GM04503 (cell line): Measurements from ENCODE around the gene KAZN.
"Not testable (repeated sequence)": the region's sequence is repeated elsewhere in the genome, so short reads cannot be mapped to it uniquely, and the experiment has no call there.

Experiments used
- DNase-seq: peaks from one replicate; pipeline ENCODE4 v3.0.0-alpha.2; 2012; ENCODE audit warnings: low read depth

KAZN gene

GRCh38 chr1:15117671-15118325 is 519.3 kb downstream of the KAZN start:
- no peak for DNase-seq

DNA sequence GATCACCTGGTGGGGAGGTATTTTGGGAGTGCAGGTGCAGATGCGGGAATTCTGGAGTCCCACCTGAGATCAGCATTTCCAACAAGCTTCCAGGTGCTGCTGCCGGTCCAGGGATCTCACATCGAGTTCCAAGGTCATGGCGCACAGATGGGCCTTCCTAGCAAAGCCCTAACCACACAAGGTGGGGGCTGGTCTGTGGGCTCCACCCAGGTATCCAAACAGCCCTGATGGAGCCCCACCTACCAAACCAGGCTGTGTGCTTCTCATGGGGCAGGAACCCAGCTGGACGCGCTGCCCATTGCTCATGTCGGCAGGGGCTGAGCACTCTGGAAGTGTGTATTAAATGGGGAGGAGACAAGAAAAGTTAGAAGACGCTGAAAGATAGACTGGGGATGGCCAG is 520.1 kb downstream of the KAZN start:
- DNase-seq: no peak

GRCh38 chr1:15120251-15120945 is 521.9 kb downstream of the KAZN start:
- DNase-seq: no peak

GRCh38 chr1:15122331-15122730 is 523.8 kb downstream of the KAZN start:
- no peak for DNase-seq

GRCh38 chr1:15123270-15123669 is 524.8 kb downstream of the KAZN start:
- no peak for DNase-seq

- DNase-seq: no peak
These were observed 525.4 kb downstream of the KAZN start for GRCh38 chr1:15123925-15124324.

- no peak for DNase-seq
These were observed 526.0 kb downstream of the KAZN start for GRCh38 chr1:15124362-15125100.

GRCh38 chr1:15125101-15125745 is 526.7 kb downstream of the KAZN start:
- DNase-seq: no peak

DNA sequence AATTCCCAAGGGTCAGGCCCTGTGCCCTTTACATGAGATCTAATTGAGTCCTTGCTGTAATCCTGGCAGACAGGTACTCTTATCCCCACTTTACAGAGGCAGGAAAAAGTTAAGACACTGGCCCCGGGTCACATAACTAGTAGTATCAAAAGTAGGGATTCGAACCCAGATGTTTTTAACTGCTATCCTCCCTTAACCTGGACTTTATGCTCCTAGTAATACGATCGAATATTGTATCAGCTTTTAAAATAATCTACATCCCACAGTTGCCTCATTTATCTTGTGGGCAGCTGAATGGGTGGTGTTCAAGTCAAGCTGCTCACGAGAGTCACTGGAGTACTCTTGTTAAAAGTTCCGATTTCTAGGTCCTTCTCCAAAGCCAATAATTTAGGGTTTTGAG is 529.6 kb downstream of the KAZN start:
- no peak for DNase-seq

- DNase-seq: peak; percentile 7
These were observed 530.2 kb downstream of the KAZN start for GRCh38 chr1:15128520-15129313.

DNA sequence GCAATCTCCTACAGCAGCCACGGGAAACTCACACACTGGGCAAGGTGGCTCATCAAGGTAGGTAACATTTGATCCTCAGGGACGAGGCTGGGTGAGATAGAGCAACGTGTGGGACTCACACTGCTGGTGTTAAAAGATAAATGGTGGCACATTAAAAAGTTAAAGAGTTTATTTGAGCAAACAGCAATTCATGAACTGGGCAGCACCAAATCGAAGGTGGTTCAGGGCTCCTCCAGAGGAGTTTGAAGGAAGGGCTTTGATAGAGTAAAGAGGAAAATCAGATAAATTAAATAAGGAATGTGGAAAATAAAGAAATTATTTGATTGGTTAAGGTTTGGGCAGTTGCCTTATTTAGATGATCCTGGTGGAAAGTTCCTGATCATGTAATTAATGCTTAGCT is 531.5 kb downstream of the KAZN start:
- DNase-seq: no peak

GRCh38 chr1:15130607-15131006 is 532.1 kb downstream of the KAZN start:
- DNase-seq: no peak

- DNase-seq: no peak
These were observed 534.5 kb downstream of the KAZN start for GRCh38 chr1:15132965-15133364.

DNA sequence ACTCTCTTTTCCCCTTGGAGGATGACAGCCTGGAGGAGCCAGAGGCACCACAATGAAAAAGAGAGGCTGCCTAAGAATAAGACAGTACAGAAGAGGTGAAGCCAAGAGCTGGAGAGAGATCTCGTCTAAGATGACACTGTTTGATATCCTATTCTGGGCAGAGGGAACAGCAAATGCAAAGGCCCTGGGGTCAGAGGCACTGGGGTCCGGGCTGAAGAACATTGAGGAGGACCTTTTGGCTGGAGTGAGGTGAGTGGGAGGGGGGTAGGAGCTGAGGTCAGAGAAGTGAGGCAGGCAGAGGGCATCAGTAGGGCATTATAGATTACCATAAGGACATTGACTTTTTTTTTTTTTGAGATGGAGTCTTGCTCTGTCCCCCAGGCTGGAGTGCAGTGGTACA is 535.8 kb downstream of the KAZN start:
- no peak for DNase-seq

DNA sequence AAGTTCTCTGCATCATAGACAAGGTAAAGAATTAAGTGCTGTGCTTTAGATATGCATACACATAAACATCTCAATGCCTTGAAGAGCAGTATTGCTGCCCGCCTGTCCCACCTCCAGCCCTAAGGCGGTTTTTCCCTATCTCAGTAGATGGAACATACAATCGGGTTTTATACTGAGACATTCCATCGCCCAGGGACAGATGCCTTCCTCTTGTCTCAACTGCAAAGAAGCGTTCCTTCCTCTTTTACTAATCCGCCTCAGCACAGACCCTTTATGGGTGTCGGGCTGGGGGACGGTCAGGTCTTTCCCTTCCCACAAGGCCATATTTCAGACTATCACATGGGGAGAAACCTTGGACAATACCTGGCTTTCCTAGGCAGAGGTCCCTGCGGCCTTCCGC is 537.1 kb downstream of the KAZN start:
- not testable (repeated sequence) for DNase-seq

- DNase-seq: no peak
These were observed 539.3 kb downstream of the KAZN start for GRCh38 chr1:15137809-15138208.

GRCh38 chr1:15139654-15140350 is 541.3 kb downstream of the KAZN start:
- no peak for DNase-seq

DNA sequence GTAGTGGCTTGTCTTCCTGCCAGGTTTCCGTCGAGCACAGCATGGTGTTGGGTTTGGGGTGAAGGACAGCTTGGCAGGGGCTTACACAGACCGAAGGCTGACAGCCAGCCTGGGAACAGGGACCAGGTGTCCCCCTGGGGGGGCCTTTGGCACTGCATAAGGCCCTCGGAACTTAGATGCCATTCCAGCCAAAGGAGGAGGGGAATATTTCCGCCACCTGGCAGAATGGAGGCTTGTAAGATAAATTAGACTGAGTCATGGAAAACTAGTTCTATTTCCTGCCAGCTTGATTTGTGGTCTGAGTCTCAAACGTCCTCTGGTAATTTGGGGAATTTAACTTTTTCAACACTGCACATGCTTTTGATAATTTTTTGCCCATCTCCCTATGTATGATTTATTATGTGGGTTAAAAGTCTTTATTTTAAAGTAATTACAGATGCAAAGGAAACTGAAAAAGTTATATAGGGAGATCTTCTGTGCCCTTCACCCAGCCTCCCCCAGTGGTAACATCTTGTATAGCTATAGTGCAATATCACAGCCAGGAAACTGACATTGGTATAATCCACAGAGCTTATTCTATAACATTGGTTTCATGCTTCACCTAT is 543.6 kb downstream of the KAZN start:
- DNase-seq: no peak

- no peak for DNase-seq
These were observed 546.8 kb downstream of the KAZN start for GRCh38 chr1:15145327-15145726.

DNA sequence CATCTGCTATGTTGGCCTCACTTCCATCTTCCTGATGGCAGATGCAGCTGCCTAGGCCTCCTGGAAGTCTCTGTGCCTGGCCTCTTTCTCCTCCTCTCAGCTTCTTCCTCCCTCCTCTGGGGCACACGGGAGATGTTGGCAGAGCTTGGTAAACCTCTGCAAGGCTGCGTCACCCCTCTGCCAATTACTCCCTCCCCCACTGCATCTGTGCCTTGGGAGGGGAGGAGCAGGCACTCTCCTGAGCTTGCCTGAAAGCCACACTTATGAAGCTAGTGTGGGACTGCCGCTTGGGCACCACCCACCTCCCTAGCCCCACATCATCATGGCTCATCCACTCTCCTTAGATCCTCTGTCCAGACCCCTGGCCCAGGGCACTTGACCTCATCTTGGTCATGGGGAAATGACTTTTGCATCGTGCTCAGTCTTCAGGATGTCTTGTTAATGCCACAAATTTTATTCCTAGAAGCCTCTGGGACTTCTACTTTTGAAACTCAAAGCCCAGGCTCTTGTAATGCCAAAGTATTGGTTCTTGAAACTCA is 547.7 kb downstream of the KAZN start:
- no peak for DNase-seq

DNA sequence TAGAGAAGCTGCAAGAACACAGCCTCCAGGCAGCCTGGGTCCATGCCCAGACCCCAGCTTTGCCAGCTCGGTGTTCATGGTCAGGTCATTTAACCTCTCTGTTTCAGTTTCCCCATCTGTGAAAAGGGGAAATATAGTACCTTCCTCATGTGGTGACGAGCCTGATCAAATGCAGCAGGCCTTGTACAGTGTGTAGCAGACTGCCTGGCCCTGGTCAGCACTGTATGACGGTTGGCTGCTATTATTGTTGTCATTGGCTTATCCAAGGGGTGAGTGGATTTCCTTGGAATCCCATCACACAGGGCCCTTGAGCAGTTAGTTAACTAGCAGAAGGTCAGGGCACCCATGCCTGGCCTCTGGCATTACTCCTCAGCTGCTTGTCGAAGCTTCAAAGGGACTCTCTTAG is 548.5 kb downstream of the KAZN start:
- no peak for DNase-seq
